Inflammatory macrophage treated with lipopolysaccharide for 4 hours (primary cell): ENCODE results near the gene MAP2.

Experiments used
- DNase-seq: peaks from one replicate; pipeline ENCODE4 v3.0.0-alpha.2; 2020

MAP2 gene

GRCh38 chr2:209753020-209753419 lies 329.2 kb downstream of the MAP2 start:
- DNase-seq = no peak

- no peak for DNase-seq
Observed at GRCh38 chr2:209757163-209757562, 333.3 kb downstream of the MAP2 start.

- no peak for DNase-seq
Observed at GRCh38 chr2:209761566-209761965, 337.7 kb downstream of the MAP2 start.

GRCh38 chr2:209762563-209762962 lies 338.7 kb downstream of the MAP2 start:
- DNase-seq = no peak

- no peak for DNase-seq
Observed at GRCh38 chr2:209763106-209763505, 339.3 kb downstream of the MAP2 start.

GRCh38 chr2:209766613-209767012 lies 342.8 kb downstream of the MAP2 start:
- DNase-seq = no peak

GRCh38 chr2:209767316-209767715 lies 343.5 kb downstream of the MAP2 start:
- no peak for DNase-seq

- no peak for DNase-seq
Observed at GRCh38 chr2:209768557-209768956, 344.7 kb downstream of the MAP2 start.

- DNase-seq = peak; percentile 2
Observed at GRCh38 chr2:209771474-209772289, 347.8 kb downstream of the MAP2 start, which contains the start of gene UNC80. TSS of gene UNC80 (plus strand) at chr2:209771832. CDS start at chr2:209772073, 241 bp downstream.

- no peak for DNase-seq
Observed at GRCh38 chr2:209772290-209772685, 348.4 kb downstream of the MAP2 start.

GRCh38 chr2:209773377-209773776 lies 349.5 kb downstream of the MAP2 start:
- DNase-seq = no peak
